Measurements from ENCODE around the gene EVI2A.
"Not testable (repeated sequence)": the region's sequence is repeated elsewhere in the genome, so short reads cannot be mapped to it uniquely, and the experiment has no call there.

EVI2A gene

GRCh38 chr17:31307640-31308039, 13.8 kb downstream of the EVI2A start:
- no peak overlapping the region for H3K27ac Mint-ChIP-seq
- peaks cover 50% of the 10 kb centered on the region for H3K4me1 Mint-ChIP-seq (ENCODE audit: low read depth)

DNA sequence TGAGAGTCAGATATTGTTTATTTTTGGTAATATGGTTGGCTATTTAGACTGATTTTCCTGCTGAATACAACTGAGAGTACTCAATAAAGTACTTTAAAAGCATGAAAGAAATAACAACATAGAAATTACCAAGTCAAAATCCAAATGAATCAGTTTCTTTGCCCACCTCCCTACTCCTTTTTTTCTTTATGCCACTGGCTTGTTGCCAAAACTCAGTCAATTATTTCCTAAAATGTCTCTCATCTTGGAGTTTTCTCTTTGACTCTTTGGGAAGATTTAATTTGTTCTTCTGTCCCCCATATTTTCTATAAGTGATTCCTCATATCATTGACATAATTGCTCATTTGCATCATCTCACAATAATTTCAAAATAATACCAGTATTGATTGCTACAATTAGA, 21.8 kb downstream of the EVI2A start:
- no peak for DNase-seq (ENCODE audit: low spot score)
- no peak overlapping the region for H3K4me3 Mint-ChIP-seq
- H3K4me1 Mint-ChIP-seq (ENCODE audit: low read depth), result peaks cover 6% of the 10 kb centered on the region
- H3K27ac Mint-ChIP-seq, result no peak overlapping the region
- H3K27me3 Mint-ChIP-seq (ENCODE audit: low read depth), result no peaks in the 10 kb centered on the region
- H3K36me3 Mint-ChIP-seq (ENCODE audit: low read depth), result peaks cover 28% of the 10 kb centered on the region
- H3K9me3 Mint-ChIP-seq, result peaks cover 4% of the 10 kb centered on the region

More at GRCh38 chr17:31307640-31308039, 13.8 kb downstream of the EVI2A start:
- no peak for DNase-seq (ENCODE audit: low spot score)
- Mint-ChIP-seq H3K9me3 (peaks cover 10% of the 10 kb centered on the region), H3K36me3 (ENCODE audit: low read depth) (peaks cover 78% of the 10 kb centered on the region), H3K4me3 (peak overlapping the region; percentile 86), H3K27me3 (ENCODE audit: low read depth) (no peaks in the 10 kb centered on the region)

- H3K4me1 Mint-ChIP-seq (ENCODE audit: low read depth), result peaks cover 3% of the 10 kb centered on the region
- peaks cover 6% of the 10 kb centered on the region for H3K36me3 Mint-ChIP-seq (ENCODE audit: low read depth)
- no peak within 1 kb of the TSS for H3K27ac Mint-ChIP-seq
- no peak for DNase-seq (ENCODE audit: low spot score)
- no peaks in the 10 kb centered on the region for H3K9me3 Mint-ChIP-seq
- no peaks in the 10 kb centered on the region for H3K27me3 Mint-ChIP-seq (ENCODE audit: low read depth)
- no peak within 1 kb of the TSS for H3K4me3 Mint-ChIP-seq
These were observed 24.3 kb downstream of the EVI2A start, which contains the start of gene OMG for GRCh38 chr17:31297090-31297489. TSS of gene OMG (minus strand) at chr17:31297239. CDS start at chr17:31296331, 908 bp downstream.

DNA sequence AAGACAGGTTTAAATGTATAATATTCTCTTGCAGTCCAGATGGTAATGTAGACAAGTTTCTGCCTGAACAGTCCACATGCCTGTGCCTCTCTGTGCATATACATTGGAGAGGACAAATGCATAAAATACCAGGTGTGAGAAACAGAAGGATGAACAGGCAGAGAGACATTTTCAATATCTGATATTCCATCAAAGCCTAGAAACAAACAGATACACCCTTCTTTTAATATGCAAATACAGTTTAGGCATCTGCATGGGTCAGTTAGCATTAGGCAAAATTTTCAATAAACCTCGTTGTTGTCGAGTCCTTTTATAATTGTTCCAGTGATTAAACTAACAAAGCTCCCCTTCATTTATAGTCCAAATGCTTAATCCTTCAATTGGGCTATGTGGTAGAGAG, 25.3 kb downstream of the EVI2A start:
- H3K27me3 Mint-ChIP-seq (ENCODE audit: low read depth), result no peaks in the 10 kb centered on the region
- no peak for DNase-seq (ENCODE audit: low spot score)
- peaks cover 5% of the 10 kb centered on the region for H3K36me3 Mint-ChIP-seq (ENCODE audit: low read depth)
- no peak overlapping the region for H3K4me3 Mint-ChIP-seq
- H3K27ac Mint-ChIP-seq, result no peak overlapping the region
- H3K4me1 Mint-ChIP-seq (ENCODE audit: low read depth), result peaks cover 3% of the 10 kb centered on the region
- H3K9me3 Mint-ChIP-seq, result no peaks in the 10 kb centered on the region

DNA sequence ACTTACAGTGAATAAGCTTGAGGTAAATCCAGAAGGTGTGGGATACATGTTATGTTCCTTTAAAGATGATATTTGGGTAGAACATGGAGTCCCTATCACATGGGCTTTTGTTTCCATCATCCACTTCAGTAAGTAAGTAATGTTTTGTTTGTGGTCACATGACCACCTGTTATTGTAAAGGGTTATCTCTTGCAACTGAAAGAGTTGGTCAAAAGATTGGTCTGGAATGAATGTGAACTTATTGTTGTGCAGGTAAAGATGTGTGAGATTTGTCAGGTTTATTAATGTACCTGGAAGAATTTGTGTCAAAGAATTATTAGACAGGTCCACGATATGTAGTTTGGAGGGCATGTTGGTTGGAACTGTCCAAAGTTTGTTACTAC, 25.9 kb downstream of the EVI2A start:
- H3K27me3 Mint-ChIP-seq (ENCODE audit: low read depth), result no peaks in the 10 kb centered on the region
- H3K36me3 Mint-ChIP-seq (ENCODE audit: low read depth), result peaks cover 5% of the 10 kb centered on the region
- peaks cover 4% of the 10 kb centered on the region for H3K4me1 Mint-ChIP-seq (ENCODE audit: low read depth)
- no peak for DNase-seq (ENCODE audit: low spot score)
- no peaks in the 10 kb centered on the region for H3K9me3 Mint-ChIP-seq
- no peak overlapping the region for H3K27ac Mint-ChIP-seq
- H3K4me3 Mint-ChIP-seq, result no peak overlapping the region

DNA sequence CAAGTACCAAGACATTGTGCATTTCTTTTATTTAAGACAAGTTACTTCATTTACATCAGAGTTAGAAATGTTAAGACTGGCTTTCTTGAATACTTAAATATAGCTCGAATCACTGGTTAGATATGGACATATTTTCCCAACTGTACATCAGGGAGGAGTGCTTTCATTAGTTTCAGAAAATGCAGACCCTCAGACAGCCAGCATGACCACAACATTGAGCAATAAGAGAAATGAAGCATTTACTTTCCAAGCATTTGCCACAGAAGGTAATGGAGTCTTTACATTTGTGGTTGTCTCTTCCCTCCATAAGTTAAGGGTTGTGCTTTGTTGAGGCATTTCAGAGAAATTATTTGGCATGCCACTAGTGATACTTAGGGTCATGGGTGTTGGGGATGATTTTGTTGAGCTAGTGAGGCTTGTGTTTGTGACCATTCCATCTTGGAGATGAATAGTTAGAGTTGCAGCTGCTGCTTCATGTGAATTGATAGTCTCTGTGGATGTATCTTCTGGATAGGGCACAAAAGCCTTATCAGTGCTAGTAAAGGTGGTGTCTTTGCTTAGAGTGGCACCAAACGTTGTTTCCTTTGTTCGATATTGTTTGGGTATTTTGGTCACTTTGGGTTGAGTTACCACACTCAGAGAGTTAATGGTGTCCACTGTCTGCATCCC, 26.5 kb downstream of the EVI2A start:
- Mint-ChIP-seq H3K27ac (no peak overlapping the region), H3K9me3 (no peaks in the 10 kb centered on the region), H3K27me3 (ENCODE audit: low read depth) (no peaks in the 10 kb centered on the region), H3K36me3 (ENCODE audit: low read depth) (peaks cover 5% of the 10 kb centered on the region), H3K4me1 (ENCODE audit: low read depth) (peaks cover 8% of the 10 kb centered on the region), H3K4me3 (no peak overlapping the region)
- DNase-seq (ENCODE audit: low spot score), result no peak

DNA sequence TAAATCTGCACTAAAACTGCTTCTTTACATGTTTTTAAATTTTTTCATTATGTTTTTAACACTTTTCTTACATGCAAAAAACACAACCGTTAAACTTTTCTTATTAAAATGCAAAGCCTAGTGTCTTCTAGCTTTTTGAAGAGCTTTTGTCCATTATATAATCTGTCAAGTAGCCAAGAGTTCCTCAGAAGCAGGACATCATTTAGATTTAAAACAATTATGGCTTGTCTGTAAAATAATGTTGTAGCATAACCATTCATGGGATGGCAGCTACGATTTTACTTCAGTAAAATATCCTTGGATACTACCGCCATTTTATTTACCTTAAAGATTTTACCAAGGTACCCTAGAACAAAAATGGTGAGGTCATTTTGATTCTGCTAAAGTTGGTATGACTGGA, 27.2 kb downstream of the EVI2A start:
- Mint-ChIP-seq H3K4me1 (ENCODE audit: low read depth) (peaks cover 8% of the 10 kb centered on the region), H3K36me3 (ENCODE audit: low read depth) (peaks cover 5% of the 10 kb centered on the region), H3K27me3 (ENCODE audit: low read depth) (no peaks in the 10 kb centered on the region), H3K9me3 (no peaks in the 10 kb centered on the region), H3K27ac (no peak overlapping the region), H3K4me3 (no peak overlapping the region)
- DNase-seq (ENCODE audit: low spot score), result no peak

GRCh38 chr17:31293581-31293980, 27.8 kb downstream of the EVI2A start:
- no peak overlapping the region for H3K27ac Mint-ChIP-seq
- H3K27me3 Mint-ChIP-seq (ENCODE audit: low read depth), result no peaks in the 10 kb centered on the region
- no peak overlapping the region for H3K4me3 Mint-ChIP-seq
- no peaks in the 10 kb centered on the region for H3K9me3 Mint-ChIP-seq
- DNase-seq (ENCODE audit: low spot score), result no peak
- peaks cover 9% of the 10 kb centered on the region for H3K4me1 Mint-ChIP-seq (ENCODE audit: low read depth)
- H3K36me3 Mint-ChIP-seq (ENCODE audit: low read depth), result peaks cover 6% of the 10 kb centered on the region

DNA sequence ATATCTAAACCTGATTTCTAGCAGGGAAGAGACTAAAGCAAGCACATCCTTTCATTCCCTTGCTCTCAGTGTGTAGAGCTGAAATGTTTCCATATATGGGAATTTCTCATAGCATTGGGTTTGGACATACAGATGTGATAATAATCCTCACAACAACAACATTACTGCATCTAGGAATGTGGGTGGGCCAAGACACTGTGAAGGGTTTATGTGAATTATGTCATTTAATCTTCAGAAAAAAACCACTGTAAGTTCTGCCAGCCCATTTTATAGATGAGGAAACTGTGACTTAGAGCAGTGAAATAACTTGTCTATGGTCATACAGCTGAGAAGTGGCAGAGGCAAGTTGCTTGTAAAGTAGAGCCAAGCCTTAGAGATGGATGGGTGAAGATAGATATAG, 29.6 kb downstream of the EVI2A start:
- H3K4me3 Mint-ChIP-seq, result no peak overlapping the region

GRCh38 chr17:31289790-31290189, 31.6 kb downstream of the EVI2A start:
- Mint-ChIP-seq H3K4me3 (no peak overlapping the region), H3K36me3 (ENCODE audit: low read depth) (peaks cover 10% of the 10 kb centered on the region)
- no peak for DNase-seq (ENCODE audit: low spot score)

More for the DNA sequence above, 29.6 kb downstream of the EVI2A start:
- no peak for DNase-seq (ENCODE audit: low spot score)
- peaks cover 9% of the 10 kb centered on the region for H3K4me1 Mint-ChIP-seq (ENCODE audit: low read depth)
- no peak overlapping the region for H3K27ac Mint-ChIP-seq
- H3K27me3 Mint-ChIP-seq (ENCODE audit: low read depth), result no peaks in the 10 kb centered on the region
- H3K9me3 Mint-ChIP-seq, result no peaks in the 10 kb centered on the region
- peaks cover 13% of the 10 kb centered on the region for H3K36me3 Mint-ChIP-seq (ENCODE audit: low read depth)

DNA sequence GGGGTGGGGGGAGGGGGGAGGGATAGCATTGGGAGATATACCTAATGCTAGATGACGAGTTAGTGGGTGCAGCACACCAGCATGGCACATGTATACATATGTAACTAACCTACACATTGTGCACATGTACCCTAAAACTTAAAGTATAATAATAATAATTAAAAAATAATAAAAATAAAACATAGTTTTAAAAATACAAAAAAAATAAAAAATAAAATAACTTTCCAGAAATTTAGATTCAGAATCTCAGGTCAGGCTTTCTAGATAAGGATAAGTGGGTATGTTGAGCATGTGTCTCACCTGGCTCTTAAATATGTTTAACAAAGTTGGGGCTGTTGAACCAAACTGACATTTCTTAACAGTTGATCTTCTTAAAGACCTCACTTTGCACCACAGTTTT, 33.5 kb downstream of the EVI2A start:
- H3K4me3 Mint-ChIP-seq, H3K9me3 Mint-ChIP-seq: not testable (repeated sequence)
- peaks cover 10% of the 10 kb centered on the region for H3K36me3 Mint-ChIP-seq (ENCODE audit: low read depth)

More at GRCh38 chr17:31289790-31290189, 31.6 kb downstream of the EVI2A start:
- Mint-ChIP-seq H3K27ac (no peak overlapping the region), H3K27me3 (ENCODE audit: low read depth) (no peaks in the 10 kb centered on the region), H3K9me3 (no peaks in the 10 kb centered on the region), H3K4me1 (ENCODE audit: low read depth) (peaks cover 9% of the 10 kb centered on the region)

DNA sequence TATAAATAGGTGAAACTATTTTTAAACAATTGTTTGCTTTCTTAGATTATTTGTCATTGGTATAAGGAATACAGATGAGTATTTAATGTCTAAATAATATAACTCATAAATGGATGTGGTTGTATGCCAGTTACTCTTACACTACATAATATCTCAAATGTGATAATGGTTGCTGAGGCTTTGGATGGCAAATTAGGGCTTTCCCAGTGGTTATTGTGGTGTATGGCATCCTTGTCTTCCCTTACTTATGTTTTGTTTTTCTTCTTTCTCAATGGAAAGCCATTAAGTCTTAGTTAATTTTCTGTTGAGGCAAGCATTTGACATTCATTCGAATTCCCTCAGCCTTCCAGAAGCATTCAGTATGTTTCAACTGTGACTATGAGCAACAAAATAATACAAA, 34.8 kb downstream of the EVI2A start:
- DNase-seq (ENCODE audit: low spot score), result no peak
- Mint-ChIP-seq H3K9me3 (no peaks in the 10 kb centered on the region), H3K4me1 (ENCODE audit: low read depth) (peaks cover 9% of the 10 kb centered on the region), H3K27ac (no peak overlapping the region), H3K27me3 (ENCODE audit: low read depth) (no peaks in the 10 kb centered on the region), H3K4me3 (no peak overlapping the region), H3K36me3 (ENCODE audit: low read depth) (peaks cover 13% of the 10 kb centered on the region)

More for the DNA sequence above, 33.5 kb downstream of the EVI2A start:
- H3K27ac Mint-ChIP-seq; H3K27me3 Mint-ChIP-seq (ENCODE audit: low read depth); H3K4me1 Mint-ChIP-seq (ENCODE audit: low read depth); DNase-seq (ENCODE audit: low spot score): not testable (repeated sequence)

- no peak overlapping the region for H3K4me3 Mint-ChIP-seq
- peaks cover 13% of the 10 kb centered on the region for H3K36me3 Mint-ChIP-seq (ENCODE audit: low read depth)
- no peak for DNase-seq (ENCODE audit: low spot score)
- H3K27me3 Mint-ChIP-seq (ENCODE audit: low read depth), result no peaks in the 10 kb centered on the region
- no peaks in the 10 kb centered on the region for H3K9me3 Mint-ChIP-seq
- H3K27ac Mint-ChIP-seq, result no peak overlapping the region
- peaks cover 2% of the 10 kb centered on the region for H3K4me1 Mint-ChIP-seq (ENCODE audit: low read depth)
These were observed 37.6 kb downstream of the EVI2A start for GRCh38 chr17:31283841-31284240.

- Mint-ChIP-seq H3K27me3 (ENCODE audit: low read depth) (no peaks in the 10 kb centered on the region), H3K4me1 (ENCODE audit: low read depth) (no peaks in the 10 kb centered on the region), H3K36me3 (ENCODE audit: low read depth) (peaks cover 7% of the 10 kb centered on the region), H3K27ac (no peak overlapping the region), H3K4me3 (no peak overlapping the region), H3K9me3 (no peaks in the 10 kb centered on the region)
- no peak for DNase-seq (ENCODE audit: low spot score)
These were observed 40.4 kb downstream of the EVI2A start for GRCh38 chr17:31281061-31281460.

DNA sequence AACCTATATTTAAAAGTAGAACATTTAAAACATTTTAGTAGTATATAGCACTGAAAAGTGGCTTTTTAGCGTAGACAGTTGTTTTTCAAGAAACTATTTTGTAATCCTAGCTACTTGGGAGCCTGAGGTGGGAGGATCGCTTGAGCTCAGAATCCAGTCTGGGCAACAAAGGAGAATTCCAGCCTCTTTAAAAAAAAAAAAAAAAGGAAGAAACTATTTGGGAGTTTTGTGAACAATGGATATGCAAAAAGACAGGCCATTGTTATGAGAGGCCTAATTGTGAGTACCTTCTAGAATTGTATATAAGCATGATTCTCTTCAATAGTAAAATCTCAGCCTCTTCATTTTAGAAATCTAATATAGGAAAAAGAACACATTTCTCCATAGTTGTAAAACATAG, 42.0 kb downstream of the EVI2A start:
- H3K27me3 Mint-ChIP-seq (ENCODE audit: low read depth), result no peaks in the 10 kb centered on the region
- peaks cover 9% of the 10 kb centered on the region for H3K36me3 Mint-ChIP-seq (ENCODE audit: low read depth)
- H3K27ac Mint-ChIP-seq, result no peak overlapping the region
- peaks cover 2% of the 10 kb centered on the region for H3K4me1 Mint-ChIP-seq (ENCODE audit: low read depth)
- H3K4me3 Mint-ChIP-seq, result no peak overlapping the region
- DNase-seq (ENCODE audit: low spot score), result no peak
- no peaks in the 10 kb centered on the region for H3K9me3 Mint-ChIP-seq

Measured in T-helper 2 cell treated with Interferon-gamma antibody and Interleukin-4, amounts not matched to agents 5 μg/mL and 100 μg/mL, for 36 hours (primary cell).